Measurements from ENCODE around the gene PROCA1. TPM values are rescaled to one million over a fixed set of nuclear protein-coding genes. Genes with fewer than 3 reads are reported as not detected.

PROCA1 gene
- total RNA-seq, 1 donor from 2014 or later = 12.0 TPM

GRCh38 chr17:28657756-28658155 is 53.9 kb downstream of the PROCA1 start:
- Mint-ChIP-seq H3K9me3 (ENCODE audit: unreplicated experiment) (no peaks in the 10 kb centered on the region), H3K4me1 (ENCODE audit: unreplicated experiment) (peaks cover 16% of the 10 kb centered on the region), H3K27me3 (ENCODE audit: unreplicated experiment) (peaks cover 11% of the 10 kb centered on the region), H3K27ac (ENCODE audit: unreplicated experiment) (peak overlapping the region; percentile 19), H3K36me3 (ENCODE audit: low read depth, unreplicated experiment) (peaks cover 29% of the 10 kb centered on the region), H3K4me3 (ENCODE audit: unreplicated experiment) (peak overlapping the region; percentile 29)
- TF ChIP-seq CTCF (IDR thresholded peaks at IDR 0.05; ENCODE audit: unreplicated experiment) = no peak
- no peak for DNase-seq (ENCODE audit: low spot score)

GRCh38 chr17:28655160-28655559 is 56.5 kb downstream of the PROCA1 start:
- Mint-ChIP-seq H3K36me3 (ENCODE audit: low read depth, unreplicated experiment) (peaks cover 22% of the 10 kb centered on the region), H3K4me3 (ENCODE audit: unreplicated experiment) (no peak overlapping the region), H3K9me3 (ENCODE audit: unreplicated experiment) (no peaks in the 10 kb centered on the region), H3K27ac (ENCODE audit: unreplicated experiment) (peak overlapping the region; percentile 54), H3K27me3 (ENCODE audit: unreplicated experiment) (peaks cover 5% of the 10 kb centered on the region), H3K4me1 (ENCODE audit: unreplicated experiment) (no peaks in the 10 kb centered on the region)
- no peak for DNase-seq (ENCODE audit: low spot score)
- TF ChIP-seq CTCF (IDR thresholded peaks at IDR 0.05; ENCODE audit: unreplicated experiment) = no peak

Other genes starting within 250 kb of the PROCA1 start
- not detected for gene SLC13A2, start 238.2 kb downstream of the PROCA1 start, total RNA-seq (ENCODE audit: unreplicated experiment)
- not detected for gene FOXN1, start 205.5 kb downstream of the PROCA1 start, total RNA-seq (ENCODE audit: unreplicated experiment)
- gene UNC119, start 159.3 kb downstream of the PROCA1 start, total RNA-seq (ENCODE audit: unreplicated experiment) = 47.2 TPM
- 53.6 TPM for gene PIGS, start 140.4 kb downstream of the PROCA1 start, total RNA-seq (ENCODE audit: unreplicated experiment)
- gene ALDOC, start 135.0 kb downstream of the PROCA1 start, total RNA-seq (ENCODE audit: unreplicated experiment) = 18.3 TPM
- 28.5 TPM for gene SPAG5, start 112.9 kb downstream of the PROCA1 start, total RNA-seq (ENCODE audit: unreplicated experiment)
- gene RSKR, start 97.7 kb downstream of the PROCA1 start, total RNA-seq (ENCODE audit: unreplicated experiment) = 25.1 TPM
- 203 TPM for gene BLTP2, start 66.7 kb downstream of the PROCA1 start, total RNA-seq (ENCODE audit: unreplicated experiment)
- 52.8 TPM for gene SDF2, start 50.0 kb downstream of the PROCA1 start, total RNA-seq (ENCODE audit: unreplicated experiment)
- gene SUPT6H, start 49.7 kb downstream of the PROCA1 start, total RNA-seq (ENCODE audit: unreplicated experiment) = 87.4 TPM
- gene RAB34, start 6.0 kb upstream of the PROCA1 start, total RNA-seq (ENCODE audit: unreplicated experiment) = 72.0 TPM
- 1,525 TPM for gene RPL23A, start 8.1 kb upstream of the PROCA1 start, total RNA-seq (ENCODE audit: unreplicated experiment)
- gene TLCD1, start 14.3 kb upstream of the PROCA1 start, total RNA-seq (ENCODE audit: unreplicated experiment) = 2.4 TPM
- gene NEK8, start 16.9 kb upstream of the PROCA1 start, total RNA-seq (ENCODE audit: unreplicated experiment) = 6.7 TPM
- 166 TPM for gene TRAF4, start 32.1 kb upstream of the PROCA1 start, total RNA-seq (ENCODE audit: unreplicated experiment)
- 69.9 TPM for gene FAM222B, start 130.9 kb upstream of the PROCA1 start, total RNA-seq (ENCODE audit: unreplicated experiment)
- gene ERAL1, start 143.1 kb upstream of the PROCA1 start, total RNA-seq (ENCODE audit: unreplicated experiment) = 61.1 TPM
- 156 TPM for gene FLOT2, start 185.8 kb upstream of the PROCA1 start, total RNA-seq (ENCODE audit: unreplicated experiment)
- 8.2 TPM for gene DHRS13, start 191.2 kb upstream of the PROCA1 start, total RNA-seq (ENCODE audit: unreplicated experiment)
- gene PHF12, start 239.6 kb upstream of the PROCA1 start, total RNA-seq (ENCODE audit: unreplicated experiment) = 56.1 TPM

All from endothelial cell (in vitro differentiated cells).